Frontal cortex (tissue), 4 donors: Measurements from ENCODE around the gene FIGLA. TPM values are rescaled to one million over a fixed set of nuclear protein-coding genes. Genes with fewer than 3 reads are reported as not detected.

Experiments used
- DNase-seq, 2 donors: peaks; one replicate each; pipeline ENCODE4 v3.0.0; 2012; ENCODE audit warnings: low spot score in 2 of 2
- FAIRE-seq: peaks from 2 replicates; lab custom pipeline; 2012; peaks lifted over from hg19 to GRCh38; lab: Jason Lieb, UNC
- total RNA-seq: library from RNA; depleted of rRNA; stranded (reverse); fragments of >200 nt; gene quantifications from one replicate; pipeline ENCODE4 v1.2.3, GENCODE V29; 2014
- donor health status: control.
- donor health status: control.
- donor health status: control.

Gene FIGLA
- total RNA-seq, 1 donor from 2014 or later: not detected

- FAIRE-seq: no peak
- no peak for DNase-seq
These were observed 11.8 kb downstream of the FIGLA start for GRCh38 chr2:70778676-70779075.

GRCh38 chr2:70777450-70777849 is 13.0 kb downstream of the FIGLA start:
- no peak for FAIRE-seq
- no peak for DNase-seq

- DNase-seq: no peak
- no peak for FAIRE-seq
These were observed 14.2 kb downstream of the FIGLA start for GRCh38 chr2:70776266-70776665.

- DNase-seq (no peak), FAIRE-seq (no peak)
These were observed 15.3 kb downstream of the FIGLA start for GRCh38 chr2:70775141-70775540.

- FAIRE-seq (no peak), DNase-seq (no peak)
These were observed 17.8 kb downstream of the FIGLA start for GRCh38 chr2:70772486-70773155.

GRCh38 chr2:70771446-70771845 is 19.0 kb downstream of the FIGLA start:
- DNase-seq (no peak), FAIRE-seq (no peak)

- FAIRE-seq (no peak), DNase-seq (no peak)
These were observed 21.0 kb downstream of the FIGLA start for GRCh38 chr2:70769450-70769849.

- DNase-seq (no peak), FAIRE-seq (no peak)
These were observed 21.8 kb downstream of the FIGLA start for GRCh38 chr2:70768590-70769085.

- FAIRE-seq (no peak), DNase-seq (peak; percentile 78 to 79)
These were observed 22.5 kb downstream of the FIGLA start, which contains the start of gene ADD2 for GRCh38 chr2:70767699-70768589. ADD2 (minus strand) TSS chr2:70768200; CDS start chr2:70706408, 61,792 bp downstream.

- DNase-seq (peak; percentile 27 to 41), FAIRE-seq (no peak)
These were observed 23.3 kb downstream of the FIGLA start for GRCh38 chr2:70767079-70767698.

- DNase-seq (no peak), FAIRE-seq (no peak)
These were observed 23.9 kb downstream of the FIGLA start for GRCh38 chr2:70766357-70767078.

- FAIRE-seq (no peak), DNase-seq (no peak)
These were observed 24.9 kb downstream of the FIGLA start for GRCh38 chr2:70765507-70765906.

GRCh38 chr2:70759446-70759845 is 31.0 kb downstream of the FIGLA start:
- FAIRE-seq (no peak), DNase-seq (no peak)

- no peak for FAIRE-seq
These were observed 32.5 kb downstream of the FIGLA start for GRCh38 chr2:70757966-70758365.

GRCh38 chr2:70757360-70757759 is 33.1 kb downstream of the FIGLA start:
- DNase-seq (no peak), FAIRE-seq (no peak)

More at GRCh38 chr2:70757966-70758365, 32.5 kb downstream of the FIGLA start:
- no peak for DNase-seq

- DNase-seq (no peak), FAIRE-seq (no peak)
These were observed 34.3 kb downstream of the FIGLA start for GRCh38 chr2:70756128-70756527.

- FAIRE-seq (no peak), DNase-seq (no peak)
These were observed 36.5 kb downstream of the FIGLA start for GRCh38 chr2:70753902-70754301.

GRCh38 chr2:70753031-70753430 is 37.4 kb downstream of the FIGLA start:
- no peak for FAIRE-seq

GRCh38 chr2:70752396-70752795 is 38.0 kb downstream of the FIGLA start:
- DNase-seq (no peak), FAIRE-seq (no peak)

More at GRCh38 chr2:70753031-70753430, 37.4 kb downstream of the FIGLA start:
- DNase-seq: no peak

GRCh38 chr2:70751881-70752280 is 38.6 kb downstream of the FIGLA start:
- no peak for FAIRE-seq
- no peak for DNase-seq
